C4-2B (cell line): ENCODE results near the gene THAP6.

ENCODE experiments used
- ZFX ChIP-seq: fragments of 450-650 bp; IDR thresholded peaks from 2 replicates; pipeline ENCODE4 v1.6.1; 2017
- TF ChIP-seq, protein P1 (sequence below): fragments of 450-650 bp; conservative IDR thresholded peaks from 2 replicates; pipeline ENCODE4 v1.5.1; 2017; ENCODE audit warnings: mild to moderate bottlenecking

- TF ChIP-seq, protein P1, sequence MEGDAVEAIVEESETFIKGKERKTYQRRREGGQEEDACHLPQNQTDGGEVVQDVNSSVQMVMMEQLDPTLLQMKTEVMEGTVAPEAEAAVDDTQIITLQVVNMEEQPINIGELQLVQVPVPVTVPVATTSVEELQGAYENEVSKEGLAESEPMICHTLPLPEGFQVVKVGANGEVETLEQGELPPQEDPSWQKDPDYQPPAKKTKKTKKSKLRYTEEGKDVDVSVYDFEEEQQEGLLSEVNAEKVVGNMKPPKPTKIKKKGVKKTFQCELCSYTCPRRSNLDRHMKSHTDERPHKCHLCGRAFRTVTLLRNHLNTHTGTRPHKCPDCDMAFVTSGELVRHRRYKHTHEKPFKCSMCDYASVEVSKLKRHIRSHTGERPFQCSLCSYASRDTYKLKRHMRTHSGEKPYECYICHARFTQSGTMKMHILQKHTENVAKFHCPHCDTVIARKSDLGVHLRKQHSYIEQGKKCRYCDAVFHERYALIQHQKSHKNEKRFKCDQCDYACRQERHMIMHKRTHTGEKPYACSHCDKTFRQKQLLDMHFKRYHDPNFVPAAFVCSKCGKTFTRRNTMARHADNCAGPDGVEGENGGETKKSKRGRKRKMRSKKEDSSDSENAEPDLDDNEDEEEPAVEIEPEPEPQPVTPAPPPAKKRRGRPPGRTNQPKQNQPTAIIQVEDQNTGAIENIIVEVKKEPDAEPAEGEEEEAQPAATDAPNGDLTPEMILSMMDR = no peak
- no peak for TF ChIP-seq ZFX
Measured at GRCh38 chr4:75505630-75506029, 8.6 kb upstream of the THAP6 start.
